NB4 (cell line): ENCODE measurements around the gene GNG7.

Source experiments
- DNase-seq: peaks from one replicate; pipeline ENCODE4 v3.0.0; 2010; ENCODE audit warnings: low read depth
- H3K4me3 ChIP-seq: one replicate; pipeline ENCODE4 v1.5.1; 2011; ENCODE audit warnings: mild to moderate bottlenecking, low read depth, low read length, moderate library complexity
- MYC ChIP-seq: IDR thresholded peaks from 2 replicates; pipeline ENCODE4 v1.6.1; 2011; ENCODE audit warnings: low read depth, low read length
- POLR2A ChIP-seq: IDR thresholded peaks from 2 replicates; pipeline ENCODE4 v1.6.1; 2011; ENCODE audit warnings: mild to moderate bottlenecking; ENCODE audit not compliant: insufficient read length; ENCODE audit errors: extremely low read depth
- TF ChIP-seq, protein P1 (sequence below): IDR thresholded peaks from 2 replicates; pipeline ENCODE4 v1.6.1; 2011; ENCODE audit warnings: low read depth, low read length
- TF ChIP-seq, protein P2 (sequence below): IDR thresholded peaks from one replicate; pipeline ENCODE4 v1.5.1; 2012; ENCODE audit warnings: low read depth, low read length

GNG7 gene

DNA sequence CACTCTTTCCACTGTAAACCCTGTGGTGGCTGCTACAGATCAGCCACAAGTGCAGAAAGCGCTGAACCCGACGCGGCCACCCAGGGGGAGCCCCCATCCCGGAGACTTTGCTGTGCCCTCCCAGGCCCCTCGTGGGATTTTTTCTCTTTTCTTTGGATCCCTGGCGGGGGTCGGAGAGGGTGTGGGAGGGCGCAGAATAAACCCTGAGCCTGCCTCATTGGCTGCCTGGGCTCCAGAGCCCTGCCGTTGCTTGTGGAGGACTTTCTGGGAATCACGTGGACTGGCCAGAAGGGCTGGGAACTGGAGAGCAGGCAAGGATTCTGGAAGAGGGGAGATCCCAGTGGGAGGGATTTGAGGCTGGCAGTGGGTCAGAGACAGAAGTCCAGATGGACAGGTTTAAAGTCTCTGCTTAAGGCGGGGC, 201.6 kb downstream of the GNG7 start:
- H3K4me3 ChIP-seq: no peak overlapping the region
- DNase-seq: no peak
- TF ChIP-seq, protein P1, sequence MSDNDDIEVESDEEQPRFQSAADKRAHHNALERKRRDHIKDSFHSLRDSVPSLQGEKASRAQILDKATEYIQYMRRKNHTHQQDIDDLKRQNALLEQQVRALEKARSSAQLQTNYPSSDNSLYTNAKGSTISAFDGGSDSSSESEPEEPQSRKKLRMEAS: no peak
- no peak for TF ChIP-seq MYC
- TF ChIP-seq, protein P2, sequence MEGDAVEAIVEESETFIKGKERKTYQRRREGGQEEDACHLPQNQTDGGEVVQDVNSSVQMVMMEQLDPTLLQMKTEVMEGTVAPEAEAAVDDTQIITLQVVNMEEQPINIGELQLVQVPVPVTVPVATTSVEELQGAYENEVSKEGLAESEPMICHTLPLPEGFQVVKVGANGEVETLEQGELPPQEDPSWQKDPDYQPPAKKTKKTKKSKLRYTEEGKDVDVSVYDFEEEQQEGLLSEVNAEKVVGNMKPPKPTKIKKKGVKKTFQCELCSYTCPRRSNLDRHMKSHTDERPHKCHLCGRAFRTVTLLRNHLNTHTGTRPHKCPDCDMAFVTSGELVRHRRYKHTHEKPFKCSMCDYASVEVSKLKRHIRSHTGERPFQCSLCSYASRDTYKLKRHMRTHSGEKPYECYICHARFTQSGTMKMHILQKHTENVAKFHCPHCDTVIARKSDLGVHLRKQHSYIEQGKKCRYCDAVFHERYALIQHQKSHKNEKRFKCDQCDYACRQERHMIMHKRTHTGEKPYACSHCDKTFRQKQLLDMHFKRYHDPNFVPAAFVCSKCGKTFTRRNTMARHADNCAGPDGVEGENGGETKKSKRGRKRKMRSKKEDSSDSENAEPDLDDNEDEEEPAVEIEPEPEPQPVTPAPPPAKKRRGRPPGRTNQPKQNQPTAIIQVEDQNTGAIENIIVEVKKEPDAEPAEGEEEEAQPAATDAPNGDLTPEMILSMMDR: no peak
- no peak for TF ChIP-seq POLR2A

DNA sequence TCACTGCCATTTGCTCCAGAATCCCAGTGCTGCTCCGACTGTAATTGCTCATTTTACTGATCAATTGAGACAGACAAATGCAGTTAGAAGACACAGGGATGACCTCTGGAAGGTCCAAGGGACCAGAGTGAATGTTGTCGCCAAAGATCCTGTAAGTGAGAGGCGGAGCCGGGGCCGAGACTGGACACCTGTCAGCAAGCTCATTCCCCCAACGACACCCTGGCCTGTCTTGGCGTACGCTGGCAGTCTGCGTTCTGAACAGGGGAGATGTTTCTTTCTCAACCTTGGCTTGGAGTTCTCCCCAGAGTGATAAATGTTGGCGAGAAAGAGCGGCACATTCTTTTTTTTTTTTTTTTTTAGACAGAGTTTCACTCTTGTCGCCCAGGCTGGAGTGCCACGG, 202.3 kb downstream of the GNG7 start:
- no peak for DNase-seq
- no peak overlapping the region for H3K4me3 ChIP-seq
- TF ChIP-seq, protein P1: no peak
- TF ChIP-seq MYC: no peak
- TF ChIP-seq, protein P2: no peak
- no peak for TF ChIP-seq POLR2A

DNA sequence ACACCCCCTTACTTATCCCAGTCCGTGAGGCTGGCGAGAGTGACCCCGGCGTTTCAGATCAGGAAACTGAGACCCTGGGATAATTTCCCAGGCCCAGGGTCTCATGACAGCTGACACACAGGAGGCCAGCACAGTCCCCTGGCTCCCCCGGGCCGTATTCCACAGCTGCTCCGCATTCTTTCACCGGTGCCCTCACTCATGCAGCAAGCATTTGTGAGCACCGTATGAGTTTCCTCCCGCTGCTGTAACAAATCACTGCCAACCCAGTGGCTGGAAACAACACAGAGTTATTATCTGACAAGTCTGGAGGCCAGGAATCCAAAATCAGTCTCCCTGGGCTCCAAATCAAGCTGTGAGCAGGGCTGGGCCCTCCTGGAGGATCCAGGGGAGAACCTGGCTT, 205.3 kb downstream of the GNG7 start:
- TF ChIP-seq, protein P2: no peak
- TF ChIP-seq, protein P1: no peak
- TF ChIP-seq POLR2A (no peak), MYC (no peak)
- DNase-seq: no peak
- H3K4me3 ChIP-seq: no peak overlapping the region

DNA sequence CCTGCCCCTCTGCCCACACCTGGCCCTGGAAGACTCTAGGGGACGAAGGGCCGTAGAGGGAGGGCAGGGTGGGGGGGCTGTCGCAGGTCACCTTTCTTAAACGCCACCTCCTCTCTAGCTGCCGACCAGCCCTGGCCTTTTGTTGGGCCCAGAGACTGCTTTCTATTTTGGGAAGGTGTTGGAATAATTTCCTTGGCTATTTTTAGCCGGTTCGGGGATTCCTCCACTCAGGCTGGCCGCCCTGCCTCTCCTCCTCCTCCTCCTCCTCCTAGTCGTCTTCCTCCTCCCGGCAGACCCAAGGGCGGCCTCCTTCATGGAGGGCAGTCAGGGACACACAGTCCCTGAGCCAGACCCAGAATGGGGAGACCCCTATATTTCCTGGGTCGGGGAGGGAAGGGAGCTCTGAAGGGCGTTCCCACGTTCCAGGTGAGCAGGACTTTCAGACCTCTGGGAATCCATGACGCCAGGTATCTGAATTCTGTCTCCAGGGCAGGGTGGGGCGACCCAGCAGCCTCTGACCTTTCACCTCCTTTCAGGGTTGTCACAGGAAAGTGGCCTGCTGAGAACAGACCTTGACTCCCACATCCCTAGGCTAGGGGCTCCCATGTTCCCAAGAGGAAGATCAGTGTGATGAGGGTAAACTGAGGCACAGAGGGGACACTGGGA, 206.7 kb downstream of the GNG7 start:
- TF ChIP-seq, protein P2: no peak
- TF ChIP-seq POLR2A (no peak), MYC (no peak)
- TF ChIP-seq, protein P1: no peak
- no peak overlapping the region for H3K4me3 ChIP-seq
- no peak for DNase-seq

DNA sequence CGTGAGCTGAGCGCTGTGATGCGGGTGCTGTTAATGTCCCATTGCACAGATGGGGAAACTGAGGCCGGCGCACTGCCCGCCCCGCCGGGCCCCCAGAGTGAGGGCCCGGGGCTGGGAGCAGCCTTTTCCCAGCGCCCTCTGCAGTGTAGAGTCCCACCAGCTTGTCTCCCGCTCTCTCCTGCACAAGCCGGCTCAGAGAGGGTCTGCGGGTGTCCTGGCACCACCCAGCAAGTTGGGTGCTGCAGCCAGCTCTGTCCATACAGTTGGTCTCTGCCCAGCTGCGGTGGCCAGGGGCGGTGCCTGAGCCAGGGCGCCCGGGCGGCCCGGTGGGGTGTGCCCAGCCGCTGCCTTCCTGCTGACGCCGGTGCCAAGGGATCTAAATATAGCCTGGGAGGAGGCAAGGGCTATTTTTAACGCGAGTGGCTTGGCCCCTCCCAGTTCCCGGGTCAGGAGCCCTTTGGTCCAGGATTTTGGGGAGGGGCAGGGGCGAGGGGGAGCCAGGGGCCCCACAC, 207.3 kb downstream of the GNG7 start:
- TF ChIP-seq, protein P2: no peak
- TF ChIP-seq MYC (no peak), POLR2A (no peak)
- TF ChIP-seq, protein P1: no peak
- DNase-seq: no peak
- no peak overlapping the region for H3K4me3 ChIP-seq
